NCI-H1417 treated with DMSO at 0.1 percent for 48 hours (cell line): Measurements from ENCODE around the gene CUEDC2.

Source experiments
- DNase-seq: peaks from one replicate; lab custom pipeline; 2025; lab: John Stamatoyannopoulos, UW

CUEDC2 gene

GRCh38 chr10:102424916-102425315 lies 7.5 kb downstream of the CUEDC2 start:
- DNase-seq, result no peak

GRCh38 chr10:102424145-102424544 lies 8.2 kb downstream of the CUEDC2 start:
- DNase-seq, result no peak

- no peak for DNase-seq
Measured at GRCh38 chr10:102423372-102423968, 8.9 kb downstream of the CUEDC2 start.

GRCh38 chr10:102422545-102423129 lies 9.7 kb downstream of the CUEDC2 start:
- DNase-seq, result no peak

- no peak for DNase-seq
Measured at GRCh38 chr10:102421757-102422512, 10.4 kb downstream of the CUEDC2 start.

GRCh38 chr10:102421507-102421756 lies 10.9 kb downstream of the CUEDC2 start:
- no peak for DNase-seq

- peak; percentile 73 for DNase-seq
Measured at GRCh38 chr10:102420714-102421506, 11.5 kb downstream of the CUEDC2 start, which contains the start of gene FBXL15. TSS of gene FBXL15 (plus strand) at chr10:102420836. CDS start at chr10:102421130, 294 bp downstream.

- no peak for DNase-seq
Measured at GRCh38 chr10:102420181-102420713, 12.1 kb downstream of the CUEDC2 start.

- no peak for DNase-seq
Measured at GRCh38 chr10:102419269-102420180, 12.8 kb downstream of the CUEDC2 start.

GRCh38 chr10:102418622-102419268 lies 13.6 kb downstream of the CUEDC2 start, which contains the start of gene PSD:
TSS of gene PSD (minus strand) at chr10:102418785. CDS start at chr10:102417038, 1,747 bp downstream.
- DNase-seq, result no peak

GRCh38 chr10:102416695-102417094 lies 15.7 kb downstream of the CUEDC2 start:
- no peak for DNase-seq

GRCh38 chr10:102416283-102416682 lies 16.1 kb downstream of the CUEDC2 start:
- no peak for DNase-seq

- DNase-seq, result no peak
Measured at GRCh38 chr10:102414749-102415148, 17.6 kb downstream of the CUEDC2 start.

GRCh38 chr10:102413806-102414561 lies 18.4 kb downstream of the CUEDC2 start:
- DNase-seq, result no peak

GRCh38 chr10:102413053-102413705 lies 19.2 kb downstream of the CUEDC2 start:
- peak; percentile 37 for DNase-seq

- no peak for DNase-seq
Measured at GRCh38 chr10:102412293-102412692, 20.1 kb downstream of the CUEDC2 start.

GRCh38 chr10:102411341-102412255 lies 20.8 kb downstream of the CUEDC2 start:
- DNase-seq, result no peak

- no peak for DNase-seq
Measured at GRCh38 chr10:102410429-102411073, 21.8 kb downstream of the CUEDC2 start.
